ENCODE results near the gene RAB3B. TPM values are rescaled to one million over a fixed set of nuclear protein-coding genes. Genes with fewer than 3 reads are reported as not detected.
"Not testable (repeated sequence)": the region's sequence is repeated elsewhere in the genome, so short reads cannot be mapped to it uniquely, and the experiment has no call there.

The RAB3B gene
- total RNA-seq, 2 donors from 2014 or later = 0.05 to 0.08 TPM

DNA sequence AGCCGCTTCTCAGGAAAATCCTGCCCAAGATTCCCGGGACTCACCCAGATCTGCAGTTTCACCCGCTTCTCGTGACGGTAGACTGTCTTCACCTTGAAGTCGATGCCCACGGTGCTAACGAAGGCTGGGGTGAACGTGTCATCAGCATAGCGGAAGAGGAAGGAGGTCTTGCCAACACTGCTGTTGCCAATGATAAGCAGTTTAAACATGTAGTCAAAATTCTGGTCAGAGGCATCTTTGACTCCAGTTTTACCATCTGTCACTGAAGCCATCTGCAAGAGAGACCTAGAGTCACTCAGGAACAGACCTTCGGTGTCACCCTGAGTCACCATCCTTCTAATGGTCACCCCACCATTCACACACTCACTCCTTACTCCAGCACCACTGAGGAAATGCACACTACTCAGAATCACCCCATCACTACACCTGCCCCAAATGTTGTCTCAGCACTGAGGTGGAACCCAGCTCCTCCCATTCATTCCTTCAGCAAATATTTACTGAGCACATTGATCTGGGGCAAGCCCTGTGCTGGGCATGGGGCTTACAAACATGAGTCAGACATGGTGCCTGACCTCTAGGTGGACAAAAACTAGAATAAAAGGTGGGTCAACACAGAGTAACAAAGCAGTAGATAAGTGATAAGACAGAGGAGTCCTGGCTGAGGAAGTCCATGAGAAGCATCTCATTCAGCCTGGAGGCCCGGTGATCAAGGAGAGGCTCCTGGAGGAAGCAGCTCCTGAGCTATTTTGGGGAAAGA lies 13.5 kb downstream of the RAB3B start:
- Mint-ChIP-seq H3K4me3 (no peak overlapping the region), H3K27me3 (peaks cover 5 to 8% of the 10 kb centered on the region in 2 donors), H3K27ac (no peak overlapping the region), H3K4me1 (ENCODE audit: low read depth in 2 of 2) (no peaks in the 10 kb centered on the region), H3K9me3 (no peaks in the 10 kb centered on the region), H3K36me3 (no peaks in the 10 kb centered on the region)
- ATAC-seq = peak in 1 of 2 donors; percentile 32
- no peak for DNase-seq (ENCODE audit: low spot score)

DNA sequence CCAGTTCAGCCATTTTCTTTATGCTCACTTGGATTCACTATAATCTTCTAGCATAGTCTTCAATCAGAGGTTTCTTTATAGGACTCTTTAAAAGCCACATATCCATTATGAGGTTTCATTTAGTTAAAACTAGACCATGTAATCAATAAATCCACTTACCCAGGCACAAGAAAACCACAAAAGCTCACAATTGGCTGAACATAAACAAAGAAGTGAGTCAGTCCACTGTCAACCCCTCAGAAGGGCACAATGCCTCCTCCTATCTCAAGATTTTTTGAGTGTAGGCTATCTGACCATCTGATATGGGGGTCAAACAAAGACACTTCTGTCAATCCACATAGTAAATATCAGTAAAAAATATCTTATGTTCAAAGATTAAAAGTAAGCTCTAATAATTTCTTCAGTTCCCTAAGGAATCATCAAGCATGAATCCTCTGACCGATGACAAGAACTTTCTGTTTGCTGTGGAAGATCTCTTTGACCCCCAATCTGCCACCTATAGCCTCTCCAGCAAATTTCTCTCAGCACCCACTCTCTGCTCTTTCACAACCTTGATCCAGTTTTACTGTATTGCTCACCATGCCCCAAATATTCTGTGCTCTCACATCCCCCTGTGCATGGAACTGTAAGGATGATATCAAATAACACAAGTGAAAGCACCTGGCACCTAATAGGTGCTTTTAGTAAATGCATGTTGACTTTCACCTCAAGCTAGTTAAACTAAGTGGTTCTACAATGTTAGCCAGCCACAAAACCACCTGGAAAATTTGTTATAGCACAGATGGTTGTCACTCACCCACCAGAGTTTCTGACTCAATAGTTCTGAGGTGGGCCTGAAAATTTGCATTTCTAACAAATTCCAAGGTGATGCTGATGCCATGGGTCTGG lies 16.7 kb downstream of the RAB3B start:
- H3K27me3 Mint-ChIP-seq = peaks cover 5 to 11% of the 10 kb centered on the region in 2 donors
- H3K4me1 Mint-ChIP-seq (ENCODE audit: low read depth in 2 of 2) = no peaks in the 10 kb centered on the region
- no peak for DNase-seq (ENCODE audit: low spot score)
- no peaks in the 10 kb centered on the region for H3K36me3 Mint-ChIP-seq
- H3K9me3 Mint-ChIP-seq = no peaks in the 10 kb centered on the region
- no peak for ATAC-seq
- no peak overlapping the region for H3K27ac Mint-ChIP-seq
- no peak overlapping the region for H3K4me3 Mint-ChIP-seq

GRCh38 chr1:51969038-51969705 lies 21.3 kb downstream of the RAB3B start:
- Mint-ChIP-seq H3K27me3 (peaks cover 0 to 5% of the 10 kb centered on the region in 2 donors), H3K4me1 (ENCODE audit: low read depth in 2 of 2) (no peaks in the 10 kb centered on the region), H3K9me3 (no peaks in the 10 kb centered on the region), H3K36me3 (no peaks in the 10 kb centered on the region), H3K27ac (no peak overlapping the region), H3K4me3 (no peak overlapping the region)
- ATAC-seq = no peak
- no peak for DNase-seq (ENCODE audit: low spot score)

DNA sequence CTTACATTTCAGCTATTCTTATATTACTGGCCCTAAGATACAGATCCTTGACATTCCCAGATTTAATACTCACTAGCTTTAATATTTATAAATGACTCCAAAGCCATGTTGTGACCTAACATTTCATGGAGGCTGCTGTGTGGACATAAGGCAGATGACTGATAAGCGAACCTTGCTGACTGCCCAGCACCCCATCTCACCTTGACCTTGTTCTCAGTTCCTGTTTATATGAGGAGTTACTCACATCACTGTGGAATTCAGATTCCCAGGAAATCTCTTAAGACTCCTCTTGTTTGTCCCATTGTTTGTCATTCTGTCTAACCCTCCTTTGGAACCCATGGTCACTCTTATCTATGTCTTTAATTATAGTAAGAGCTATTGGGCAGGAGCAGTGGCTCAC lies 21.9 kb downstream of the RAB3B start:
- Mint-ChIP-seq H3K36me3 (no peaks in the 10 kb centered on the region), H3K4me3 (no peak overlapping the region), H3K9me3 (no peaks in the 10 kb centered on the region), H3K27ac (no peak overlapping the region), H3K4me1 (ENCODE audit: low read depth in 2 of 2) (no peaks in the 10 kb centered on the region), H3K27me3 (peaks cover 0 to 2% of the 10 kb centered on the region in 2 donors)
- ATAC-seq = no peak
- DNase-seq (ENCODE audit: low spot score) = no peak

DNA sequence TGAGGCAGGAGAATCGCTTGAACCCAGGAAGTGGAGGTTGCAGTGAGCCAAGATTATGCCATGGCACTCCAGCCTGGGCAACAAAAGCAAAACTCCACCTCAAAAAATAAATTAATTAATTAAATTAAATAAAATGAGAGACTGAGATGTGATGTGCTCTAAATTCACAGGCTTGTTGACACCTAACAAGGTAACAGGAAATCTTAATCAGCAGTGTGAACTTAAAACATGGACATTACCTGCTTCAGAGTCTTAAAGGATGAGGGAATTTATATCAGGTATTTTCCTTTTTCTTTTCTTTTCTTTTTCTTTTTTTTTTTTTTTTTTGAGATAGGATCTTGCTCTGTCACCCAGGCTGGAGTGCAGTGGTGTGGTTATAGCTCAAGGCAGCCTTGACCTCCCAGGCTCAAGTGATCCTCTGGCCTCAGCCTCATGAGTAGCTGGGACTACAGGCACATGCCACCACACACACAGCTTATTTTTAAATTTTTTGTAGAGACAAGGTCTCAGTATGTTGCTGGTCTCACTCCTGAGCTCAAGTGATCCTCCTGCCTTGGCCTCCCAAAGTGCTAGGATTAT lies 23.2 kb downstream of the RAB3B start:
- not testable (repeated sequence) for H3K27ac Mint-ChIP-seq

DNA sequence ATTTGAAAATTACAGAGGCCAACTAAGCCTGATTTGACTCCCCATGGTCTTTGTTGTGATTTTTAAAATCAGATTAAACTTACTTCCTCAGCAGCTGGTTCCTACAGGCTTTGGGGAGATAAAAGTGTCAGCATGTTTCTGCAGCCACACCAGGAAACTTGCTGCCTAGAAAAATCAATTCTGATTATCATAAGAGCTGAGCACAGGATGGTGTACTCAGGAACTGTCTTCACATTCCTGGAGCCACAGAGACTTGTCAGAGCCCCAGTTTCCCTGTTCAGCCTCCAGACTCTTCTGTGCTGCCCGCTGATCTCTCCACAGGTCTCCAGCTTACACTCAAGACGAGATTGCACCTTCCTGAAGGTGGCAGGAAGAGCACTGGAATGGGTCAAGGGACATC lies 23.9 kb downstream of the RAB3B start:
- no peak overlapping the region for H3K27ac Mint-ChIP-seq

More for the DNA sequence above, 23.2 kb downstream of the RAB3B start:
- H3K36me3 Mint-ChIP-seq; H3K27me3 Mint-ChIP-seq; H3K4me3 Mint-ChIP-seq; H3K9me3 Mint-ChIP-seq; DNase-seq (ENCODE audit: low spot score); ATAC-seq; H3K4me1 Mint-ChIP-seq (ENCODE audit: low read depth in 2 of 2): not testable (repeated sequence)

DNA sequence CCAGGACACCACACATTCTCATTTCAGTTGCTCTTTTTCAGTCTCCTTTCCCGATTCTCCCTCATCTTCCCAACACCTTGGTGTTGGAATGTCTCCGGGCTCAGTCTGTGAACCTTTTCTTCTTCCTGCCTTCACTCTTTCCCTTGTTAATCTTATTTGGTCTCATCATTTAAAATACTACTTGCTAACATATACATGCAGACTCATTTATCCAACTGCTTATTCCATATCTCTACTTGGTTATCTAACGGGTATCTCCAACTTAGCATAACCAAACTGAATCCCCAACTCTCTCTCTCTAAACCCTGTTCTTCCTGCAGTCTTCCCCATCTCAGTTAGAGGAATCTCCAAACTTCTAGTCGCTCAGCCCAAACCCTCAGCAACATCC lies 26.2 kb downstream of the RAB3B start:
- DNase-seq (ENCODE audit: low spot score) (no peak), ATAC-seq (no peak)
- H3K9me3 Mint-ChIP-seq = no peaks in the 10 kb centered on the region
- H3K27me3 Mint-ChIP-seq = peaks cover 4 to 6% of the 10 kb centered on the region in 2 donors
- no peak overlapping the region for H3K4me3 Mint-ChIP-seq
- no peaks in the 10 kb centered on the region for H3K36me3 Mint-ChIP-seq
- H3K4me1 Mint-ChIP-seq (ENCODE audit: low read depth in 2 of 2) = no peaks in the 10 kb centered on the region
- H3K27ac Mint-ChIP-seq = no peak overlapping the region

More for the DNA sequence above, 23.9 kb downstream of the RAB3B start:
- Mint-ChIP-seq H3K4me3 (no peak overlapping the region), H3K36me3 (no peaks in the 10 kb centered on the region), H3K4me1 (ENCODE audit: low read depth in 2 of 2) (no peaks in the 10 kb centered on the region), H3K9me3 (no peaks in the 10 kb centered on the region), H3K27me3 (peaks cover 0 to 2% of the 10 kb centered on the region in 2 donors)
- ATAC-seq = no peak
- no peak for DNase-seq (ENCODE audit: low spot score)

GRCh38 chr1:51963592-51964308 lies 26.8 kb downstream of the RAB3B start:
- ATAC-seq = no peak
- peaks cover 5 to 6% of the 10 kb centered on the region in 2 donors for H3K27me3 Mint-ChIP-seq

DNA sequence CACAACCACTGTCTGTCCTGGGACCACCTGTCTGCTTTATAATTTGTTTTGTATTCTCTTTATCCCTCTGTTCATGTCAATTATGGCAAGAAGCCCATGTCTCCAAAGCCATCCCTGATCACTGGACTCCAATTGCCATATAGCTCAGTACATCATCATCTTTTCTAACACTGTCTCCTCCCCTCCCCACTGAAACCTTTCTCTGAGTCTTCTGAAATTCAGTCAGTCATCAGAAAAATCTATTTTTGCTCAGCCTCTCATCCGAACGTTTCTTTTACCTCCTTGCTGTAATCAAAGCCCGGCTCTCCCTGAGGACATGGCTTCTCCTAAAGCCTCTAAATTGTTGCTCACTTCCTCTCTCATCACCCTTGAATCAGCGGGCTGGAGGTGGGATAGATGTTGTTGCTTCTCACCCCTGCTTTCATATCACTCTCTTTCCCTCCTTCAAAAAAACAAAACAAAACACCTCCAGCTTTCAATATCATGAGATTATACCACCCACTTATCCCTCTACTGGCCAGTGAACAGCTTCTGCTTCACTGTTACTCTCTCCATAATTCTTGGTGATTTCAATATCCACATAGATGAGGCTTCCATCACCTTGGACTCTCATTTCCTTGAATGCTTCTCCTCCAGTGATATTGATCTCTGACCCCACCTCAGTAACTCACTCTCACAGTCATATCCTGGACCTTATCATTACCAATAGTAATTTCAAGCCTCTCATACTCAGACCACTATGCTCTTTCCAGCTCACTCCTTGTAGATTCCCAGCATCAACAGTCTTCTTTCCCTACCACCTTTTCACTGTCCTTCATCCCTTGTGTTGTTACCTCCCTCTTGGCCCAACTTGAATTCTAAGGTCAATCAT lies 27.8 kb downstream of the RAB3B start:
- Mint-ChIP-seq H3K9me3 (no peaks in the 10 kb centered on the region), H3K27ac (no peak overlapping the region), H3K4me3 (no peak overlapping the region), H3K36me3 (no peaks in the 10 kb centered on the region), H3K27me3 (peaks cover 5 to 6% of the 10 kb centered on the region in 2 donors), H3K4me1 (ENCODE audit: low read depth in 2 of 2) (no peaks in the 10 kb centered on the region)
- no peak for DNase-seq (ENCODE audit: low spot score)
- ATAC-seq = no peak

More at GRCh38 chr1:51963592-51964308, 26.8 kb downstream of the RAB3B start:
- Mint-ChIP-seq H3K36me3 (no peaks in the 10 kb centered on the region), H3K27ac (no peak overlapping the region), H3K4me1 (ENCODE audit: low read depth in 2 of 2) (no peaks in the 10 kb centered on the region), H3K4me3 (no peak overlapping the region), H3K9me3 (no peaks in the 10 kb centered on the region)
- DNase-seq (ENCODE audit: low spot score) = no peak

DNA sequence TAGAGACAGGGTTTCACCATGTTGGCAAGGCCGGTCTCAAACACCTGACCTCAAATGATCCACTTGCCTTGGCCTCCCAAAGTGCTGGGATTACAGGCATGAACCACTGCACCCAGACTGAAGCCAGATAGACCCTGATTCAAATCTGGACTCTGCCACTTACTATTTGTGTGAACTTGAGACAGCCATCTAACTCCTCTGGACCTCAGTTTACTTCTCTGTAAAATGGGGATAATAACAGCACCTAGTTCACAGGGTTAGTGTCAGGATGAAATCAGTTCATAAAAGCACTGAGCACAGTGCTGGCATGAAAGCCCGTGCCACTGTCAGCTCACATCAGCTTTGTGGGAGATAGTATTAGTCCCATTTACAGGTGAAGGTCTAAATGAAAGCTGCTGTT lies 28.5 kb downstream of the RAB3B start:
- no peak overlapping the region for H3K4me3 Mint-ChIP-seq

GRCh38 chr1:51961231-51961630 lies 29.3 kb downstream of the RAB3B start:
- no peak for ATAC-seq
- no peaks in the 10 kb centered on the region for H3K36me3 Mint-ChIP-seq
- peaks cover 6 to 10% of the 10 kb centered on the region in 2 donors for H3K27me3 Mint-ChIP-seq
- no peak overlapping the region for H3K27ac Mint-ChIP-seq
- H3K9me3 Mint-ChIP-seq = no peaks in the 10 kb centered on the region
- no peak for DNase-seq (ENCODE audit: low spot score)
- no peak overlapping the region for H3K4me3 Mint-ChIP-seq
- no peaks in the 10 kb centered on the region for H3K4me1 Mint-ChIP-seq (ENCODE audit: low read depth in 2 of 2)

More for the DNA sequence above, 28.5 kb downstream of the RAB3B start:
- Mint-ChIP-seq H3K9me3 (no peaks in the 10 kb centered on the region), H3K36me3 (no peaks in the 10 kb centered on the region), H3K27me3 (peaks cover 6 to 10% of the 10 kb centered on the region in 2 donors), H3K4me1 (ENCODE audit: low read depth in 2 of 2) (no peaks in the 10 kb centered on the region), H3K27ac (no peak overlapping the region)
- no peak for DNase-seq (ENCODE audit: low spot score)
- ATAC-seq = no peak

GRCh38 chr1:51960262-51960661 lies 30.2 kb downstream of the RAB3B start:
- no peak overlapping the region for H3K27ac Mint-ChIP-seq
- no peak overlapping the region for H3K4me3 Mint-ChIP-seq
- H3K4me1 Mint-ChIP-seq (ENCODE audit: low read depth in 2 of 2) = no peaks in the 10 kb centered on the region
- DNase-seq (ENCODE audit: low spot score) (no peak), ATAC-seq (peak in 1 of 2 donors; percentile 32)
- H3K36me3 Mint-ChIP-seq = no peaks in the 10 kb centered on the region
- H3K27me3 Mint-ChIP-seq = peaks cover 6 to 10% of the 10 kb centered on the region in 2 donors
- no peaks in the 10 kb centered on the region for H3K9me3 Mint-ChIP-seq

Measured in natural killer cell treated with Interleukin-12 subunit alpha and Interleukin-12 subunit beta and Interleukin-15 and Interleukin-18, amount 100 ng/mL, for 72 hours (primary cell).